SK-N-SH (cell line): ENCODE measurements around the gene JAK1. TPM values are rescaled to one million over a fixed set of nuclear protein-coding genes. Genes with fewer than 3 reads are reported as not detected.

Source experiments
- CTCF ChIA-PET: fragments of 300-600, 350-600 bp; formaldehyde crosslinking; extraction: SDS; loops from one replicate; lab custom pipeline; 2021; lab: Yijun Ruan, JAX
- POLR2A ChIA-PET: fragments of 350-600 bp; sonication (Branson Sonifier 250); formaldehyde crosslinking; extraction: SDS; loops from one replicate; lab custom pipeline; 2020; ENCODE audit warnings: antibody characterized with exemption, inconsistent platforms; lab: Yijun Ruan, JAX
- DNase-seq: peaks from one replicate; pipeline ENCODE4 v3.0.0; 2012
- H2AFZ ChIP-seq: fragments of 200-600 bp; sonication (generic); 2 replicates; pipeline ENCODE4 v1.8.1; 2016; ENCODE audit warnings: antibody characterized with exemption, mild to moderate bottlenecking, low read depth
- H3F3A ChIP-seq: fragments of 200-600 bp; sonication (generic); replicated peaks from 2 replicates; pipeline ENCODE3; 2016; ENCODE audit warnings: antibody characterized with exemption, mild to moderate bottlenecking; ENCODE audit not compliant: insufficient read depth
- H3K27ac ChIP-seq, 2 experiments: fragments of 200-500 bp in 1 of 2; fragments of 200-600 bp in 1 of 2; sonication (Bioruptor generic) in 1 of 2; sonication (generic), shearing (Covaris generic) in 1 of 2; 2 replicates each; pipeline versions ENCODE4 v1.5.1 to v1.6.1; 2014 to 2016; ENCODE audit warnings: low read depth in 2 of 2, inconsistent platforms in 1 of 2, low read length in 1 of 2, mild to moderate bottlenecking in 1 of 2, mixed read lengths in 1 of 2
- H3K27me3 ChIP-seq: fragments of 200-600 bp; sonication (generic), shearing (Covaris generic); 2 replicates; pipeline ENCODE4 v1.6.1; 2016; ENCODE audit warnings: mixed run types; ENCODE audit not compliant: insufficient read depth
- H3K36me3 ChIP-seq, 2 experiments: fragments of 200-500 bp in 1 of 2; fragments of 200-600 bp in 1 of 2; sonication (Bioruptor generic) in 1 of 2; sonication (generic) in 1 of 2; replicated peaks in 1 of 2; 2 replicates each; pipeline versions ENCODE3 to v1.5.1; 2014 to 2016; ENCODE audit warnings: low read length in 1 of 2, mild to moderate bottlenecking in 1 of 2; ENCODE audit not compliant: insufficient read depth in 2 of 2, control insufficient read depth in 1 of 2
- H3K4me1 ChIP-seq, 2 experiments: fragments of 200-500 bp in 1 of 2; fragments of 200-600 bp in 1 of 2; sonication (Bioruptor generic) in 1 of 2; sonication (generic), shearing (Covaris generic) in 1 of 2; 2 replicates each; pipeline versions ENCODE4 v1.5.1 to v1.6.1; 2014 to 2016; ENCODE audit warnings: low read depth in 1 of 2, low read length in 1 of 2, mixed run types in 1 of 2; ENCODE audit not compliant: insufficient read depth in 2 of 2, control insufficient read depth in 1 of 2
- H3K4me2 ChIP-seq: fragments of 200-600 bp; sonication (generic), shearing (Covaris generic); 2 replicates; pipeline ENCODE4 v1.6.1; 2017; ENCODE audit warnings: mixed run types
- H3K4me3 ChIP-seq, 2 experiments: fragments of 200-500 bp in 1 of 2; fragments of 200-600 bp in 1 of 2; sonication (Bioruptor generic) in 1 of 2; sonication (generic), shearing (Covaris generic) in 1 of 2; 2 replicates each; pipeline versions ENCODE4 v1.5.1 to v1.8.1; 2014 to 2016; ENCODE audit warnings: low read depth in 2 of 2, inconsistent platforms in 1 of 2, low read length in 1 of 2, mild to moderate bottlenecking in 1 of 2, mixed read lengths in 1 of 2, moderate library complexity in 1 of 2
- H3K79me2 ChIP-seq: fragments of 200-600 bp; sonication (generic); 2 replicates; pipeline ENCODE4 v1.8.1; 2017; ENCODE audit warnings: mild to moderate bottlenecking; ENCODE audit not compliant: insufficient read depth
- H3K9ac ChIP-seq: fragments of 200-600 bp; sonication (generic); 2 replicates; pipeline ENCODE4 v1.6.1; 2017; ENCODE audit warnings: mixed run types
- H3K9me2 ChIP-seq: fragments of 200-600 bp; sonication (generic); 2 replicates; pipeline ENCODE4 v1.6.1; 2017; ENCODE audit warnings: mixed run types
- H3K9me3 ChIP-seq: fragments of 200-600 bp; sonication (generic); 2 replicates; pipeline ENCODE4 v1.6.1; 2017; ENCODE audit warnings: mixed run types, mild to moderate bottlenecking, moderate library complexity
- H4K20me1 ChIP-seq: fragments of 200-600 bp; sonication (generic); 2 replicates; pipeline ENCODE4 v1.6.1; 2017; ENCODE audit warnings: mild to moderate bottlenecking, mixed run types; ENCODE audit not compliant: insufficient read depth
- CHD2 ChIP-seq: fragments of 150-350 bp; IDR thresholded peaks from 2 replicates; pipeline ENCODE4 v1.6.1; 2018; ENCODE audit warnings: low read length; ENCODE audit not compliant: partially characterized antibody
- CTCF ChIP-seq: fragments of 200-600 bp; sonication (generic); IDR thresholded peaks from 2 replicates; pipeline ENCODE4 v1.6.1; 2017; ENCODE audit warnings: antibody characterized with exemption, mild to moderate bottlenecking, moderate library complexity
- ELF1 ChIP-seq: IDR thresholded peaks from 2 replicates; pipeline ENCODE4 v1.4.0; 2012
- FOSL2 ChIP-seq: IDR thresholded peaks from 2 replicates; pipeline ENCODE4 v1.4.0; 2012; ENCODE audit warnings: low read depth, mild to moderate bottlenecking, moderate library complexity, borderline replicate concordance
- FOXJ3 ChIP-seq: sonication (generic); formaldehyde crosslinking; IDR thresholded peaks from 2 replicates; pipeline ENCODE4 v1.5.1; 2020; ENCODE audit warnings: mild to moderate bottlenecking, missing genetic modification reagents
- GABPA ChIP-seq: IDR thresholded peaks from 2 replicates; pipeline ENCODE4 v1.4.0; 2012; ENCODE audit warnings: low read depth, mild to moderate bottlenecking
- GATA2 ChIP-seq: sonication (generic); formaldehyde crosslinking; IDR thresholded peaks from 2 replicates; pipeline ENCODE4 v1.5.0; 2020; ENCODE audit warnings: mild to moderate bottlenecking, missing genetic modification reagents
- IRF3 ChIP-seq: fragments of 150-350 bp; IDR thresholded peaks from 2 replicates; pipeline ENCODE4 v1.6.1; 2016; ENCODE audit warnings: mild to moderate bottlenecking, low read depth, low read length
- JUND ChIP-seq: IDR thresholded peaks from 2 replicates; pipeline ENCODE4 v1.4.0; 2012
- MAX ChIP-seq: IDR thresholded peaks from 2 replicates; pipeline ENCODE4 v1.4.0; 2012; ENCODE audit warnings: low read depth
- MXI1 ChIP-seq: IDR thresholded peaks from 2 replicates; pipeline ENCODE4 v1.6.1; 2012; ENCODE audit warnings: mild to moderate bottlenecking, low read depth, low read length, improper control_type of control experiment
- NFIC ChIP-seq: IDR thresholded peaks from 2 replicates; pipeline ENCODE4 v1.4.0; 2012; ENCODE audit warnings: borderline replicate concordance
- NRF1 ChIP-seq: IDR thresholded peaks from 2 replicates; pipeline ENCODE4 v1.6.1; 2012; ENCODE audit warnings: low read depth, mild to moderate bottlenecking, low read length
- POLR2AphosphoS5 ChIP-seq: IDR thresholded peaks from 2 replicates; pipeline ENCODE4 v1.6.1; 2012; ENCODE audit warnings: low read depth, low read length
- RAD21 ChIP-seq: IDR thresholded peaks from 2 replicates; pipeline ENCODE4 v1.6.1; 2012; ENCODE audit warnings: mild to moderate bottlenecking, low read length
- SMC3 ChIP-seq: IDR thresholded peaks from 2 replicates; pipeline ENCODE4 v1.6.1; 2012; ENCODE audit warnings: low read depth, low read length, improper control_type of control experiment
- TAF1 ChIP-seq: IDR thresholded peaks from 2 replicates; pipeline ENCODE4 v1.6.1; 2012; ENCODE audit warnings: low read depth, mild to moderate bottlenecking, low read length, moderate library complexity, borderline replicate concordance
- TEAD4 ChIP-seq: IDR thresholded peaks from 2 replicates; pipeline ENCODE4 v1.4.0; 2012; ENCODE audit warnings: mild to moderate bottlenecking, borderline replicate concordance; ENCODE audit not compliant: insufficient read depth
- WGBS: methylation state at CpG from one replicate; pipeline ENCODE4 v1.1.6; 2017; ENCODE audit warnings: low lambda C conversion rate; 5-methylcytosine and 5-hydroxymethylcytosine counted together
- polyA plus RNA-seq, 3 experiments: library from polyadenylated mRNA; depleted of rRNA; stranded (reverse); fragments of >200 nt; gene quantifications; 2 replicates each; pipeline ENCODE4 v1.2.3, GENCODE V29; 2012
- TF ChIP-seq, protein P1 (sequence below): IDR thresholded peaks from 2 replicates; pipeline ENCODE4; 2012
- TF ChIP-seq, protein P2 (sequence below): IDR thresholded peaks from 2 replicates; pipeline ENCODE4 v1.6.1; 2012; ENCODE audit warnings: mild to moderate bottlenecking, low read depth, low read length, moderate library complexity

The JAK1 gene
- polyA plus RNA-seq, 1 of the 3 experiments (the other 2 are of a cell fraction) = 47.5 TPM

DNA sequence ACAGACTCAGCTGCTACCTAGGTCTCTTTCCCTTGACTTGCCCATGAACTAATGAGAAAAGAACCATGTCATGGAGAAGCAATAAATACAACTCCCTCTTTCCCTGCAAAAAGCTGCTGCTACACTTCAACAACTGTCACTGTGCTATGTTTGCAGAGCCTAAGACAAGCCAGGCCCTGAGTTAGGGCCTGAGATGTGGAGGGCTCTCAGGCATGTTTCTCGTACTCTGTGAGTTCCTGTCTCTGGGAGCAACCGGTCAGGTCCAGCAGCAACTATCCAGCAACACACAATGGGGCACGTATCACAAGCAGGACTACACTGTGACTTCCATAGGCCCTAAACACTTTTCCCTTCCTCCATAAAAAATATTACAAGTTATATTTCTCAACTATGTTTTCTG lies 91.7 kb downstream of the JAK1 start:
- Histone ChIP-seq H3F3A (no peaks in the 10 kb centered on the region), H3K27ac (peak overlapping the region in 1 of 2 experiments; percentile 92; a peak in 2 of 4 replicates), H3K9me3 (no peaks in the 10 kb centered on the region), H4K20me1 (no peaks in the 10 kb centered on the region), H3K36me3 (peaks cover 50 to 73% of the 10 kb centered on the region in 2 experiments), H2AFZ (no peak overlapping the region), H3K9ac (no peak overlapping the region), H3K4me2 (no peak overlapping the region), H3K27me3 (no peaks in the 10 kb centered on the region), H3K9me2 (no peaks in the 10 kb centered on the region)
- CTCF ChIA-PET = interaction anchor here (1.4 kb wide), 1 partner anchor 13 kb away, joined by 4 read pairs; no protein-coding TSS in a partner anchor
- POLR2A ChIA-PET = no interaction called here
- WGBS = 96% methylated on average over 3 of the region's 3 CpGs
- TF ChIP-seq GATA2 (CRISPR knock-in tag) (no peak), NFIC (no peak), TAF1 (no peak), CHD2 (no peak), GABPA (no peak), FOXJ3 (CRISPR knock-in tag) (no peak), TEAD4 (no peak), FOSL2 (no peak), IRF3 (no peak), JUND (no peak), MAX (no peak)
- TF ChIP-seq, protein P1, sequence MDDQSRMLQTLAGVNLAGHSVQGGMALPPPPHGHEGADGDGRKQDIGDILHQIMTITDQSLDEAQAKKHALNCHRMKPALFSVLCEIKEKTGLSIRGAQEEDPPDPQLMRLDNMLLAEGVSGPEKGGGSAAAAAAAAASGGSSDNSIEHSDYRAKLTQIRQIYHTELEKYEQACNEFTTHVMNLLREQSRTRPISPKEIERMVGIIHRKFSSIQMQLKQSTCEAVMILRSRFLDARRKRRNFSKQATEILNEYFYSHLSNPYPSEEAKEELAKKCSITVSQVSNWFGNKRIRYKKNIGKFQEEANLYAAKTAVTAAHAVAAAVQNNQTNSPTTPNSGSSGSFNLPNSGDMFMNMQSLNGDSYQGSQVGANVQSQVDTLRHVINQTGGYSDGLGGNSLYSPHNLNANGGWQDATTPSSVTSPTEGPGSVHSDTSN = no peak
- TF ChIP-seq, all 33 proteins: peak for 0
- Histone ChIP-seq H3K4me3 (no peak overlapping the region), H3K79me2 (no peaks in the 10 kb centered on the region), H3K4me1 (peaks cover 0 to 29% of the 10 kb centered on the region in 2 experiments; a peak in 2 of 4 replicates)
- DNase-seq = no peak

- POLR2A ChIA-PET = no interaction called here
- 97% methylated on average over 9 of the region's 9 CpGs for WGBS
- Histone ChIP-seq H2AFZ (no peak overlapping the region), H3K4me2 (no peak overlapping the region), H3K9me3 (no peaks in the 10 kb centered on the region), H3K9ac (no peak overlapping the region), H3K36me3 (peaks cover 54 to 76% of the 10 kb centered on the region in 2 experiments), H3K9me2 (no peaks in the 10 kb centered on the region), H3K79me2 (no peaks in the 10 kb centered on the region), H3K27me3 (no peaks in the 10 kb centered on the region), H3K4me3 (no peak overlapping the region), H3K4me1 (peaks cover 0 to 20% of the 10 kb centered on the region in 2 experiments; a peak in 2 of 4 replicates), H3K27ac (no peak overlapping the region), H3F3A (no peaks in the 10 kb centered on the region), H4K20me1 (no peaks in the 10 kb centered on the region)
- DNase-seq = no peak
- CTCF ChIA-PET = interaction anchor here (0.9 to 1.1 kb wide), 2 partner anchors 34 to 53 kb away, joined by 3 to 4 read pairs; no protein-coding TSS in a partner anchor
- no peak for TF ChIP-seq SMC3
- no peak for TF ChIP-seq POLR2AphosphoS5
- TF ChIP-seq NRF1 = no peak
- TF ChIP-seq, protein P2, sequence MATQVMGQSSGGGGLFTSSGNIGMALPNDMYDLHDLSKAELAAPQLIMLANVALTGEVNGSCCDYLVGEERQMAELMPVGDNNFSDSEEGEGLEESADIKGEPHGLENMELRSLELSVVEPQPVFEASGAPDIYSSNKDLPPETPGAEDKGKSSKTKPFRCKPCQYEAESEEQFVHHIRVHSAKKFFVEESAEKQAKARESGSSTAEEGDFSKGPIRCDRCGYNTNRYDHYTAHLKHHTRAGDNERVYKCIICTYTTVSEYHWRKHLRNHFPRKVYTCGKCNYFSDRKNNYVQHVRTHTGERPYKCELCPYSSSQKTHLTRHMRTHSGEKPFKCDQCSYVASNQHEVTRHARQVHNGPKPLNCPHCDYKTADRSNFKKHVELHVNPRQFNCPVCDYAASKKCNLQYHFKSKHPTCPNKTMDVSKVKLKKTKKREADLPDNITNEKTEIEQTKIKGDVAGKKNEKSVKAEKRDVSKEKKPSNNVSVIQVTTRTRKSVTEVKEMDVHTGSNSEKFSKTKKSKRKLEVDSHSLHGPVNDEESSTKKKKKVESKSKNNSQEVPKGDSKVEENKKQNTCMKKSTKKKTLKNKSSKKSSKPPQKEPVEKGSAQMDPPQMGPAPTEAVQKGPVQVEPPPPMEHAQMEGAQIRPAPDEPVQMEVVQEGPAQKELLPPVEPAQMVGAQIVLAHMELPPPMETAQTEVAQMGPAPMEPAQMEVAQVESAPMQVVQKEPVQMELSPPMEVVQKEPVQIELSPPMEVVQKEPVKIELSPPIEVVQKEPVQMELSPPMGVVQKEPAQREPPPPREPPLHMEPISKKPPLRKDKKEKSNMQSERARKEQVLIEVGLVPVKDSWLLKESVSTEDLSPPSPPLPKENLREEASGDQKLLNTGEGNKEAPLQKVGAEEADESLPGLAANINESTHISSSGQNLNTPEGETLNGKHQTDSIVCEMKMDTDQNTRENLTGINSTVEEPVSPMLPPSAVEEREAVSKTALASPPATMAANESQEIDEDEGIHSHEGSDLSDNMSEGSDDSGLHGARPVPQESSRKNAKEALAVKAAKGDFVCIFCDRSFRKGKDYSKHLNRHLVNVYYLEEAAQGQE = no peak
- TF ChIP-seq, protein P1 = no peak
- no peak for TF ChIP-seq ELF1
- TF ChIP-seq MXI1 = no peak
- no peak for TF ChIP-seq JUND
- no peak for TF ChIP-seq RAD21
- TF ChIP-seq CTCF = no peak
Measured at GRCh38 chr1:64873576-64873975, 92.8 kb downstream of the JAK1 start.
